Activated T-cell treated with anti-CD3 and anti-CD28 coated beads for 48 hours (primary cell): Measurements from ENCODE around the gene OR10D3.
"Not testable (repeated sequence)": the region's sequence is repeated elsewhere in the genome, so short reads cannot be mapped to it uniquely, and the experiment has no call there.

Source experiments
- DNase-seq: peaks from one replicate; pipeline ENCODE4 v3.0.0-alpha.2; 2020; ENCODE audit warnings: low read depth

Gene OR10D3

DNA sequence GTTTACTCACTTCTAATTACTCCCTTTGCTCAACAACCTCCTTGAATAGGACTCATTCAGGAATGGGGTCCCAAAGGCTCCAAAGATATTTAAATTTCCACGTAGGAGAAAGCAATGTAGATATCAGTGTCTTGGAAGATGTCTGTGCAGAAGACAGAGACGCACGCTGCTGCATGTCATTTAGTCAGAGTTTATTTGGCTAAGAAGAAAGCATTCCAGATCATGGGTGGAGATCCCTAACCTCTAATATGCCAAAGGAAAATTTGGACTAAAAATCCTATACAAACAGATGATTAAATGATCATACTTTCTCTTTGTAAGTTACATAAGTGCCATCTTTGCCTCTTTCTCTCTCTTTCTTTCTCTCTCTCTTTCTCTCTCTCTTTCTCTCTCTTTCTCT lies at the start of gene OR10D3:
OR10D3 (plus strand) TSS at position 278 of the 400 bp plus-strand sequence. CDS start 1,925 bp downstream, outside the sequence.
- no peak for DNase-seq

DNA sequence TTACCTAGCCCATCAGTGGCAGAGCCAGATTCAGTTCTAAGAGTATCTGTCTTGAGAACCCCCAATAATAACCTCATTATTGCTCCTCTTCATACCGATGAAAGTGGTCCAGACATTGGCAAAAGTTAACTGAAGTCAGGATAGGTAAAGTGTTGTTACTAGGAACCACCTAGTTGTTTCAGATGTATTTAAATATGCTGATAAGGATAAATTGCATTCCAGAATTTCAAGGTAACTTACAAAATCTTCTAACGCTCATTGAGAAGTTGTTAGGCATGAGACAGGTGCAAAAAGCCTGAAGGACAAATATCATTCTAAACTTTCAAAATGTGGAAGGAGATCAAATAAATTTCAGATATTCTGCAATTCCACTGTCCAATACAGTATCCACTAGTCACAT lies 40.1 kb upstream of the OR10D3 start:
- DNase-seq = no peak

- no peak for DNase-seq
These were observed 35.2 kb upstream of the OR10D3 start for GRCh38 chr11:124147951-124148350.

DNA sequence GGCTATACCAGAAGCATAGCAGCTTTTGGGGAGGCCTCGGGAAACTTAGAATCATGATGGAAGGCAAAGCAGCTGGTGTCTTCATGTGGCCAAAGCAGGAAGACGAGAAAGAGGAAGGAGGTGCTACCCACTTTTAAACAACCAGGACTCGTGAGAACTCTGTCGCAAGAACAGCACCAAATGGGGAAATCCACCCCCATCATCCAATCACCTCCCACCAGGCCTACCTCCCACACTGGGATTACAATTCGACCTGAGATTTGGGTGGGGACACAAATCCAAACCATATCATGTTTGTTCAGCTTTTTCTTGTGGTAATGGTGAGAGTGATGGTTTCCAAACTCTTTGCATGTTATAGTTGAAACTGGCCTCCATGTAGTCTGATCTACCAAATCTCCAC lies 32.5 kb upstream of the OR10D3 start:
- DNase-seq = no peak

DNA sequence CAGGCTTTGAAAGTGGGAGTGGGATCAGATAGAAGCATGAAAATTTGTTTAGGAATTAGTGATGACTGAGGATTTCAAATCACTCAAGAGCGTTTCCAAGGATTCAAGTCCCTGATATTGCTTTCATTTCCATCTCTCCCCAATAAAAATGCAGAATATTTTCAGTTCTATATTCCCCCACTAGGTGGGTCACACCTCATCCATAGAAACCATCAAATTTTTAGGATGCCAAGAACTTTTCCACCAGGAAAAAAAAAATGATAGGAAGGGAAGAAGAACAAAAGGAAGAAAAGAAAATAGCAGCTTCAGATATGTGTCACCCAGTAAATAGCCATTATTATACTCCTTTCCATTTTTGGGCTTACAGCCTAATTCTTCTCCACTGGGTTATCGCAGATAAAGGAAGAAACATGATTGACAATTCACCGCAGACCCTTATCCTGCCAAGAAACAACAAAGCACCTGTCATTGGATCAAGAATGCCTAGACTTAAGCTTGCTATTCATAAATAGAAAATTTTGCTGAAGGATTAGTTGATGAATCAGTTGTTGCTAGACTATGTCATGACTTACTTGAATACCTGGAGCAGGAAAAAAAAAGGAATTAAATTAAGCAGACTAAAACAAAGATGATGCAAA lies 30.3 kb upstream of the OR10D3 start:
- no peak for DNase-seq

GRCh38 chr11:124153821-124154220 lies 29.3 kb upstream of the OR10D3 start:
- DNase-seq = no peak

- DNase-seq = no peak
These were observed 23.7 kb upstream of the OR10D3 start for GRCh38 chr11:124159481-124159880.

DNA sequence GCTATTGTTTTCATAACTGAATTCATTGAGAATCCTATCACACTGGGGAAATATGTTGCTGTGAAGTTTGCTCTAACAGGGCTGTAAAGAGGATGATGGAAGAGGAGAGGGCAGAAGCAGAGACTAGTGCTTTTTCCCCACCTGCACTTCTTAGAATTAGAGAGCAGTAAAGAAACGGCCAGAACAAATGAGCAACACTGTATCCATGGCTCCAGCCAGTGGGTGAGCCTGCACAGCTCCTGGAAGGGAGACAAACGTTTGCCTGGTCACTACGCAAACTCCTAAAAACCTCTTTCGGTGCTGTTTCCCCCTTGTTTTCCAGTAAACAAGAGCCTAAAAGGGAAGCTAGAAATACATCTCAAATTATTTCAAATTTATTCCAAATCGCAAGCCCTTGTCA lies 22.2 kb upstream of the OR10D3 start:
- no peak for DNase-seq

DNA sequence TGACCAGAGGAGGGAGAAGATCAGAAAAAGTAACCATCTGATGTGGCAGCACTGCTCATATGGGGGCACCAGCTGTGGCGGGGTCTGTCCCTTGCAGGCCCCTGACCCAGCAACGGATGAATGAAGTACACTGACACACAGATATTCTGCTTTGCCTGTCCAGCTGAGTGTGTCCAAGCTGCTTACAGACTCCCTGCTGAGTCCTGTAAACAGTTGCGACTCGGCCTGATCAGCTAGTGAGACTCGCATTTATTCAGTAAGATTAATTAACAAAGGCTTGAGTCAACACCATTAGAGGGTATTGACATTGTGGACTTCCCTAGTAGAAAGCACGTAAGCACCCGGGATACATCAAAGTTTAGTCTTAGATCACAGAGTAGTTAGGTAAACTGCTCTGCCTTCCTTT lies 15.3 kb upstream of the OR10D3 start:
- DNase-seq = no peak

DNA sequence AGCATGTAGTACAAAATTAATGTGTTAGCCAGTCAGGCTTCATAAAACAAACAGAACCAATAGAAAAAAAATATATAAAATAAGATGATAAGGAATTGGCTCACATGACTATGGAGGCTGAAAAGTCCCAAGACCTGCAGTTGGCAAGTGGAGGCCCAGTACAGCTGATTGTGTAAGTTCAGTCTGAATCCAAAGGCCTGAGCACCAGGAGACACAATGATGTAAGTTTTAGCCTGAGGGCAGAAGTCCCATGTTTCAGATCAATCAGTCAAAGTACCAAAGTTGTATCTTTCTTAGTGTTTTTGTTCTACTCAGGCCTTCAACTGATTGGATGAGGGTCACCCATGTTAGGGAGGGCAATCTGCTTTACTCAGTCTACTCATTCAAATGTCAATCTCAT lies 14.3 kb upstream of the OR10D3 start:
- no peak for DNase-seq

GRCh38 chr11:124170315-124170714 lies 12.8 kb upstream of the OR10D3 start:
- not testable (repeated sequence) for DNase-seq

DNA sequence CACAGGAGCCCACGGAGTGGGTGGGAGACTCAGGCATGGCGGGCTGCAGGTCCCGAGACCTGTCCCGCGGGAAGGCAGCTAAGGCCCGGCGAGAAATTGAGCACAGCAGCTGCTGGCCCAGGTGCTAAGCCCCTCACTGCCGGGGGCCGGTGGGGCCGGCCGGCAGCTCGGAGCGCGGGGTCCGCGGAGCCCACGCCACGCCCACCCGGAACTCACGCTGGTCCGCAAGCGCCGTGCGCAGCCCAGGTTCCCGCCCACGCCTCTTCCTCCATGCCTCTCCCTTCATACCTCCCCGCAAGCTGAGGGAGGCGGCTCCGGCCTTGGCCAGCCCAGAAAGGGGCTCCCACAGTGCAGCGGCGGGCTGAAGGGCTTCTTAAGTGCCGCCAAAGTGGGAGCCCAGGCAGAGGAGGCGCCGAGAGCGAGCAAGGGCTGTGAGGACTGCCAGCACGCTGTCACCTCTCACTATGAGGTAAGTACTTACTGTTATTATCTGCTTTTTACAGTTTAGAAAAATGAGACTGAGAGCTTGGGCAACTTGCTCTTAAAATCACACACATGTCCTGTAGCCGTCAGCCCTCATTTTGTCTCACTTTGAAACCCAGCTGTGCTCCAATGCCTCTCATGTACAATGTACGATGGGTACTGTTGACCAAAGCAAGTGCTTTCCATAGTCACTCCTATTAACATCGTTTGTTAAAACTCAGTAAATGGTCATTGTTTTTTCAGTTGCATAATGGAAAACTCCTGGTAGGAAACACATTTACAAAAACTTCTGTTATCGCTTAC lies 12.2 kb upstream of the OR10D3 start:
- no peak for DNase-seq

DNA sequence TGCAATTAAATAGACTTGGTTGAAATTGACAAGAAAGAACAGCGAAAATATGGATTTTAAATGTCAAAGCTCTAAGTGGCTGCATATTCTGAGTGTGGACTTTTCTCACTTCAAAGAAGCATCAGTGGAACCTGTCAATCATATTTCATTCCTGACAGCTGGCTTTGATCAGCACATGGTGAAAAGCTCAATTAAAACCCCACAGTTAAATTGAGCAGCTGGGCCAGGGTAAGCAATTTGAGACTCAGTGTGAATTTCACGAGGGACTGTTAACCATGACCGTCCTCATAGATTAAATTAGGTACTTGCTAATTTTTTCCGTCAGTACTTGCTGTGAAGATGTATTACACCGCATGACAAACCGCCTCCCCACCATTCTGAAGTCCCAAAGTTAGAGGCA lies 11.0 kb upstream of the OR10D3 start:
- no peak for DNase-seq

DNA sequence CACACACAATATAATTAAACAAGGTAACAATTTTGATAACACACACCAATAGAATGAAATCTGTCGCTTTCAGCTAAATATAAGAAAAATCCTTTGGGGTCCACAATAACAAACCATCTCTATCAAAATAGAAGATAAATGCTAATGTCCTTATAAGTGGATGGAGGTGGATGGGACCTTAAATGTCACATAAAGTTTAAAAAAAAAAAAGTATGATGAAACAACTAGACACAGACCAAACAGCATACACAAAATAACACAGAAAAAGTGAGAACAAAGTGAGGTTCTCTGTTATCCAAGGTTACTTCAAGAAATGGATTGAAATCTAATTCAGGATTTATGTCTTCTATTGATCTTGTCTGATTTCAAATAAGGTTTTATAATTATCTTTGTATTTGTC lies 10.5 kb upstream of the OR10D3 start:
- DNase-seq = no peak

DNA sequence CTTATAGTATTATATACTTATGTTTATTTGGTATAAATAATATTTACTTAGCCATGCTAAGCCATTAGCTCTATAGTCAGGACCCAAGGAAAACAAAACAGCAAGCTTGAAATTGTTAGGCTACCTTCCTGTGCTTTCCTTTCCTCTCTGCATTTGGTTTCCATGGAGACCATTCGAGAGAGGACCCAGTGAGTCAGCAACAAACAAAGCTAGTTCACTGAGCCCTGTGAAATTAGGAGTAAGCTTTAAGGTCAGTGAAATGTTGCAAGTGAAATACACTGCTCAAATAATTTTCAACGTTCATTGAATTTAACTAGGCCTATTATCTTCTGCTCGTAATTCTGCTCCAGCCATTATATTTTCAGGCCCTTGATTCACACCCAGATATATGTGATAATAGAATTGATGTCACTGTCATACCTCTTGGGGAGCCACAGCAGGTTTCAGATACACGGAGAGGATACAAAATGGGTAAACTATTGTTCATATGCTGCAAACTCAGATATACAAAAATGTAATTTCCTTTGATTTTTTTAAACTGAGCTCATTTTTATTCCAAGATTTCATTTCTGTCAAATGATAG lies 9.1 kb upstream of the OR10D3 start:
- DNase-seq = no peak

GRCh38 chr11:124176925-124177715 lies 6.0 kb upstream of the OR10D3 start:
- no peak for DNase-seq

DNA sequence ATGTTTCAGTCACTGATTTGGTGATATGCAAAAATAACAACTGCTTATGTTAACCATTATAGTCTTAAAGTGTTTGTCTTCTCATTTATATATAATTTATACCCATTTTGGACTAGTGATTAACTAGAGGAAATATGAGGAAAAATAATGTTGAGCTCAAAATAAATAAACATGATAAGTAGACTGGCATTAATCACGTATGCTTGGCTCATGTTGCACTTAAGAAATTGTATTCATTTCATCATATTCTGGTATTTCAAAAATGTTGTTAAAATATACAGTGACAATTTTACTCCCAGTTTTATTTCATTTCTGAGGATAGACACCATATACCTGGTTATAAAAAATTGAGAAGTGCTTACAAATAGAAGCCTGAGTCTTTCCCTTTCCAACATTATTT lies 3.8 kb upstream of the OR10D3 start:
- DNase-seq = no peak

GRCh38 chr11:124190298-124191139 lies 7.4 kb downstream of the OR10D3 start:
- no peak for DNase-seq

DNA sequence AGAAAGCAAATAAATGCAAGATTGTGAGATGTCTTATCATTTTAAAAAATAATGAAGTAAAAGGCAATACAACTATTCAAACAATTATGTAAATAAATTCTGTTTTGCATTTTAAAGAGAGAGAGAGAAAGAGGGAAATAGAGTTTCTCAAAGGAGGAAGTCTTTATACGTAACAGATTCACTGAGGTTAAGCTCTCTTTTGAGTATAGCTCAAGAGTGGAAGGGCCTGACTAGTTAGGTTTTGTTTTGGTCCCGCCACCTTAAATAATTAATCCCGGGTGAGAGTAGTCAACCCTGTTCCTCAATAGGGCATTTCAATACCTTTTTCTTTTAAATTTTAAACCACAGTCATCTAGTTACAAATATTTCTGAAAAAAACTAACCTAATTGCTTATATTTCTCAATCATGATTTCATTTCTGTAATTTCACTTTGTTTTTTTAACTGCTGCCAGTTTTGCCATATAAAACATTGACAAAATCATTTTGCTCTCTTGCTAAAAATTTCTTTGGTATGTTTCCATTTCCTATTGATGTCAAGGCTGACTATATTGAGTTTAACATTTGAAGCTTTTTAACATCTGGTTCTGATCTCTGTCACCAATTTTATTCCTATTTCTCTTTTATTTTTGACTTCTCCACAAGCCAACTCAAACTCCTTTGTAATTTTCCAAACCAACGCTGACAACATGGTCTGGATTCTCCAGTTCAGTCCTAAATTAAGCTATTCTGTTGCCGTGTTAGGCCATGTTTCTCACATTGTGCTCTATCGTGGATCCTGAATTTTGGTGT lies 10.3 kb downstream of the OR10D3 start:
- no peak for DNase-seq

GRCh38 chr11:124194293-124195188 lies 11.4 kb downstream of the OR10D3 start:
- DNase-seq = no peak
